Loucy (cell line): ENCODE data around the gene PIGB.

Experiments used
- EZH2phosphoT487 ChIP-seq: fragments of 200-600 bp; IDR thresholded peaks from 2 replicates; pipeline ENCODE4 v1.6.1; 2018; ENCODE audit warnings: antibody characterized with exemption, mild to moderate bottlenecking, moderate library complexity, borderline replicate concordance
- TF ChIP-seq, protein P1 (sequence below): fragments of 200-600 bp; sonication (generic); conservative IDR thresholded peaks from 2 replicates; pipeline ENCODE4 v1.5.1; 2014; ENCODE audit warnings: mild to moderate bottlenecking, antibody characterized with exemption, low read length

DNA sequence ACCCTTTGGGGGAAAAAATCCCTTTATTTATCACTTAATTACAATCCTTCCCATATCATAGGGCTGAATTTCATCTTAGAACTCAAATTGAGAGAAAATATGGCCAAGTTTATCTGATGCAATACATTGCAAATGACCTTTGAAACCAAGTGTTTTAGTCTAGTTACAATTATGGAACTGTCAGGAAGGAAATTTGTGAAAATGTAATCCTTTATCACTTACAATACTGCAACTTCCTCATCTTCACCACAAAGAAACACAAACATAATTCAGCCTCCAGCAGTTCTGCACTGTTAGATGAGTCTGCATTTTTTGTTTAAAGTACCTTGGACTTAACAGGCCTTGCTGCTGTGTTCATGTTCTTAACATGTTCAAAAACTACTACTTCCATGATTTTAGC is 84.5 kb downstream of the PIGB start:
- TF ChIP-seq, protein P1, sequence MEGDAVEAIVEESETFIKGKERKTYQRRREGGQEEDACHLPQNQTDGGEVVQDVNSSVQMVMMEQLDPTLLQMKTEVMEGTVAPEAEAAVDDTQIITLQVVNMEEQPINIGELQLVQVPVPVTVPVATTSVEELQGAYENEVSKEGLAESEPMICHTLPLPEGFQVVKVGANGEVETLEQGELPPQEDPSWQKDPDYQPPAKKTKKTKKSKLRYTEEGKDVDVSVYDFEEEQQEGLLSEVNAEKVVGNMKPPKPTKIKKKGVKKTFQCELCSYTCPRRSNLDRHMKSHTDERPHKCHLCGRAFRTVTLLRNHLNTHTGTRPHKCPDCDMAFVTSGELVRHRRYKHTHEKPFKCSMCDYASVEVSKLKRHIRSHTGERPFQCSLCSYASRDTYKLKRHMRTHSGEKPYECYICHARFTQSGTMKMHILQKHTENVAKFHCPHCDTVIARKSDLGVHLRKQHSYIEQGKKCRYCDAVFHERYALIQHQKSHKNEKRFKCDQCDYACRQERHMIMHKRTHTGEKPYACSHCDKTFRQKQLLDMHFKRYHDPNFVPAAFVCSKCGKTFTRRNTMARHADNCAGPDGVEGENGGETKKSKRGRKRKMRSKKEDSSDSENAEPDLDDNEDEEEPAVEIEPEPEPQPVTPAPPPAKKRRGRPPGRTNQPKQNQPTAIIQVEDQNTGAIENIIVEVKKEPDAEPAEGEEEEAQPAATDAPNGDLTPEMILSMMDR = no peak
- no peak for TF ChIP-seq EZH2phosphoT487
